HG03442 (cell line): ENCODE results near the gene SYTL2.

ENCODE experiments used
- ATAC-seq: cut with Tn5 transposase; IDR thresholded peaks from one replicate; pipeline ENCODE4 v1.9.1; 2021; ENCODE audit warnings: mild to moderate bottlenecking, moderate library complexity; ENCODE audit not compliant: unreplicated experiment

Gene SYTL2

GRCh38 chr11:85826116-85826855 lies 15.3 kb upstream of the SYTL2 start:
- no peak for ATAC-seq

- no peak for ATAC-seq
Measured at GRCh38 chr11:85825616-85826015, 14.7 kb upstream of the SYTL2 start.

- no peak for ATAC-seq
Measured at GRCh38 chr11:85823816-85824215, 12.9 kb upstream of the SYTL2 start.

GRCh38 chr11:85822814-85823213 lies 11.9 kb upstream of the SYTL2 start:
- ATAC-seq: no peak

DNA sequence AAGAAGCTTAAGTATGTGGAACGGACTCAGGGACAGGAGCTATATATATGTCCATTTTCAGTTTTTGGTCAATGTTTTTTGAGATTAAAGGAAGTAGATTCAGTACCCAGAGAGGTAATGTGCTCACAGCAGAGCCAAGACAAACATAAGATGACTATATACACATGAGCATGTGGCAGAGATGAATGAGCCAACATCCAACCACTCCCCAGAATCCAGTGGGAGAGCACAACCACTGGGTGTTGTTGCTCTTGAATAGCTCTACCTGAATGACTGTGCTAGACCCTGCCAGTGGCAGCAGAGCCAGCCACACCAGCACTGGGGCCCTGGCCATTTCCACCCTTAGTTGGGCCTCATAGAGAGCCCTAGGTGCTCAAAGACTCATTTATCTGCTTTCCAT lies 10.7 kb upstream of the SYTL2 start:
- ATAC-seq: no peak

GRCh38 chr11:85819441-85819840 lies 8.5 kb upstream of the SYTL2 start:
- no peak for ATAC-seq

DNA sequence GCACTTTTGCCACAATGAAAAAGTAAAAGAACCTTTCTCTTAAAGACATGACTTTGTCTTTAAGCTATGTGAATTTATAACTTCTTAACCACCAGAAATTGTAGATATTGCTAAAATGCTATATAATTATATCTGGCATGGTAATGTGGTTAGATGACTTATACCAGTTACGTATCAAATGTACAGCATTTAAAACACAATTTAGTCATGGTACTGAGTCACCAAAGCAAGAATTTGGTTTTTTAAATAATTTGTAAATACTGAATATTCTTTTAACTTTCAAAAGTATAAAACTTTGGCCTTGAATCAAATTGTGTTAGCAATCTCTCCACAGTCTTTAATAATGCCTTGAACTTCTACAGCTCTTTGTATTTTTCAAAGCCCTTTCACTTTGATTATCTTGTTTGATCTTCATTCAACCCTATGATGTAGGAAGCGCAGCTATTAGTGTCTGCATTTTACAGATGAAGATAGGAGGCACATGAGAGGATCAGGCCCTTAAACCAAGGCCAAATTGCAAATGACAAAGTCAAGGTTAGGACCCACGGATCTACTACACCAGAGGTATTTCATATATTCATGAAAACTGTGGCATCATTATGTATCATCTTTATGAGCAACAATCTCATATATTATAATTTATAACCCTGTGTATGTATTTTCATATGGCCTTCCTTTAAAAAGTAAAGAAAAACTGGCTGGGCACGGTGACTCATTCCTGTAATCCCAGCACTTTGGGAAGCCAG lies 4.4 kb upstream of the SYTL2 start:
- no peak for ATAC-seq

DNA sequence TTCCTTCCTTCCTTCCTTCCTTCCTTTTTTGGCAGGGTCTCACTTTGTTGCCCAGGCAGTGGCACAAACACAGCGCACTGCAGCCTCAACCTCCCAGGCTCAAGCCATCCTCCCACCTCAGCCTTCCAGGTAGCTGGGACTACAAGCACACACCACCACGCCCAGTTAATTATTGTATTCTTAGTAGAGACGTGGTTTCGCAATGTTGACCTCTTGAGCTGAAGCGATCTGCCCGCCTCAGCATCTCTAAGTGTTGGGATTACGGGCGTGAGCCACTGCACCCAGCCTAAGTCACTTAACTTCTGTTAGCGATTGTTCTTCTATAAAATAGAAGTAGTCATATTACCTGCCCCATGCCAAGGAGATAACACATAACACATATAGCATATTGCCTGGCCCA lies 2.8 kb upstream of the SYTL2 start:
- no peak for ATAC-seq

GRCh38 chr11:85811624-85812023 lies 683 bp upstream of the SYTL2 start:
- no peak for ATAC-seq

DNA sequence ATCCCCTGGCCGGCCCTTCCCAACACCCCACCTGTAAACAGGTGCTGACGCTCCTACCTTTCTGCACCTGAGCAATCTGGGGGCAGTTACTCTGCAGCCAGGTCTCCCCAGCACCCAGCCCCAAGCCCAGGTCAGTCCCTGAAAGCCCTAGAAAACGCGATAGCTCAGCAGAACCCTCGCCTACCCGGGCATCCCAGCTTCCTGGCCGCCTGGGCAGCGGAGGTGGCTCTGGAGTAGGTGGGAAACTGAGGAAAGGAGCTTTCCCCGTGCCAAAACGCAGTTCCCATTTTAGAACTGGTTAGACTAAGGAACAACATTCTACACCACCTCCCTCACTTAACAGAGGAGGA lies 445 bp downstream of the SYTL2 start:
- no peak for ATAC-seq

- ATAC-seq: no peak
Measured at GRCh38 chr11:85809863-85810262, 1.1 kb downstream of the SYTL2 start.

- ATAC-seq: no peak
Measured at GRCh38 chr11:85809191-85809590, 1.8 kb downstream of the SYTL2 start.

- ATAC-seq: no peak
Measured at GRCh38 chr11:85806876-85807275, 4.1 kb downstream of the SYTL2 start.

GRCh38 chr11:85806016-85806415 lies 4.9 kb downstream of the SYTL2 start:
- ATAC-seq: no peak

- no peak for ATAC-seq
Measured at GRCh38 chr11:85805387-85805786, 5.6 kb downstream of the SYTL2 start.

GRCh38 chr11:85803920-85804319 lies 7.0 kb downstream of the SYTL2 start:
- ATAC-seq: no peak

GRCh38 chr11:85803303-85803702 lies 7.6 kb downstream of the SYTL2 start:
- no peak for ATAC-seq

GRCh38 chr11:85801527-85801926 lies 9.4 kb downstream of the SYTL2 start:
- ATAC-seq: no peak

DNA sequence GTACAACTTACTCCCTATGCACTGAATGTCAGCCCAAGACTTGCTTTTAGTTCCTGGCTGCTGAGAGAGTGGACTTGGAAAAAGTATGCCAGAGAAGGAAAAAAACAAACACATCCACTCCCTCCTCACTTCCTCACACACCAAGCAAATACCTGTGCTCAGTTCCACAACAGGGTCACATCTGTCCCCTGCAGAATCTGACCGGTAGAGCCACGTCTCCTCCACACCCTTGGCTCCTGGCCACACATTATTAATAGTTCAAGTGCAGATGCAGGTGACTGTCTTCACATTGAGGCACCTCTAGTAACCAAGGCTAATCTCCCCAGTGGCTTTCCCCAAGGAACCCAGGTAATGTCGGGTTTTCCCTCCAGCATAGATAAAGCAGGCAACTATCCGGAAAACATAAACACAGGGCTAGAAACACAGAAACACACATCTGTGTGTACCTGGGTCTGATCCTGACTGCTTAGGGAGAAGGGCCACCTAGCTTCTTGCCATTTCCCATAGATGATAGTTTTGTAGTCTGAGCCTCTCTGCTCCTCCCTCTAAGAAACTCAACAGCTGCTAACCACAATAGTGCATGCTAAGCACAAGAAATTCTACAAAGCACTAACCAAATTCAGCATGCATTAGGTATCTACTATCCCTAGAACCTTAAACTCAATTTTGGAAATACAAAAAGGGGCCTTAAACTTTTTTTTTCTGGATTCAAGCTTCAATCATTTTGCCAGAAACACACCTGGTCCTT lies 10.2 kb downstream of the SYTL2 start:
- ATAC-seq: no peak

- no peak for ATAC-seq
Measured at GRCh38 chr11:85799142-85799541, 11.8 kb downstream of the SYTL2 start.

- ATAC-seq: no peak
Measured at GRCh38 chr11:85798361-85798760, 12.6 kb downstream of the SYTL2 start.
